NT2/D1 (cell line): ENCODE results near the gene GTF2H3.

Source experiments
- YY1 ChIP-seq: IDR thresholded peaks from 2 replicates; pipeline ENCODE4 v1.6.1; 2011; ENCODE audit not compliant: insufficient read length, insufficient read depth
- ZNF274 ChIP-seq: IDR thresholded peaks from 2 replicates; pipeline ENCODE4 v1.6.1; 2011; ENCODE audit warnings: mild to moderate bottlenecking, low read depth, low read length

DNA sequence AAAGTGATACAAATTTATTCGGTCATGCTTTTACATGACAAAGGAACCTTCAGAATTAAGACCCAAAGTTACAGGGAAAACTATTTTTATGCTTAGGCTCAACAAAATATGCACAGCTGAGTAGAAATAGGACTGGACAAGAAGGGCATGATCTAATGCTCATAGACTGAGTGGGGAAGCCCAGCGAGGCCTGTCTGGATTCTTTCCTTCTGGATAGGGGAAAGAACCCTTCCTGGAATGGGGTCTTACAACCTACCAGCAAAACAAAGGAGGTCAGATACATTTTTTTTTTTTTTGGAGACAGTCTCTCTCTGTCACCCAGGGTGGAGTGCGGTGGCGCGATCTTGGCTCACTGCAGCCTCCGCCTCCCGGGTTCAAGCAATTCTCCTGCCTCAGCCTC, 33.9 kb upstream of the GTF2H3 start:
- TF ChIP-seq ZNF274 (no peak), YY1 (no peak)
